A549 (cell line): ENCODE data around the gene NHEJ1.

ENCODE experiments used
- KDM1A ChIP-seq: fragments of 200-600 bp; sonication (generic); IDR thresholded peaks from 2 replicates; pipeline ENCODE4 v1.6.1; 2016; ENCODE audit warnings: low read depth, mild to moderate bottlenecking
- MYC ChIP-seq: IDR thresholded peaks from 2 replicates; pipeline ENCODE4 v1.6.1; 2012; ENCODE audit warnings: mild to moderate bottlenecking, inconsistent platforms, low read length, improper control_type of control experiment, borderline replicate concordance
- ZFP36 ChIP-seq: fragments of 450-650 bp; IDR thresholded peaks from 2 replicates; pipeline ENCODE4 v1.6.1; 2014; ENCODE audit warnings: borderline replicate concordance; ENCODE audit not compliant: partially characterized antibody
- TF ChIP-seq, protein P1 (sequence below): fragments of 200-600 bp; sonication (generic); IDR thresholded peaks from 2 replicates; pipeline ENCODE4 v1.6.1; 2016; ENCODE audit warnings: antibody characterized with exemption, mild to moderate bottlenecking, moderate library complexity
- TF ChIP-seq, protein P2 (sequence below): fragments of >200 bp; sonication (Bioruptor Twin); formaldehyde crosslinking; IDR thresholded peaks from 3 replicates; pipeline ENCODE4 v1.5.1; 2016

DNA sequence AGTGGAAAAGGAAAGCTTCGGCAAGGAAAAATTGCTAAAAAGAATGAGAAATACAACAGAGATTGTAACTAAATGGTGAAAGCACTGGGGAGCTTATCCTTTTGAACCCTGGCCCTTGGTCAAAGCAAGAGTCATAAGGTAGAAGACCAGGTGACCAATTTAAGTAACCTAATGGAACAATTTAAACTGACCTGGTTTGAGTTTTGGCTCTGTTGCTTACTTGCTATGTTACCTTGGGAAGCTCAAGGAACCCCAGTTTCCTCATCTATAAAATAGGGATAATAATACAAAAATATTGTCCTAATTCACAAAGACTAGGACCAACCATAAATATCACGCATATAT is 48.6 kb downstream of the NHEJ1 start:
- TF ChIP-seq, protein P1, sequence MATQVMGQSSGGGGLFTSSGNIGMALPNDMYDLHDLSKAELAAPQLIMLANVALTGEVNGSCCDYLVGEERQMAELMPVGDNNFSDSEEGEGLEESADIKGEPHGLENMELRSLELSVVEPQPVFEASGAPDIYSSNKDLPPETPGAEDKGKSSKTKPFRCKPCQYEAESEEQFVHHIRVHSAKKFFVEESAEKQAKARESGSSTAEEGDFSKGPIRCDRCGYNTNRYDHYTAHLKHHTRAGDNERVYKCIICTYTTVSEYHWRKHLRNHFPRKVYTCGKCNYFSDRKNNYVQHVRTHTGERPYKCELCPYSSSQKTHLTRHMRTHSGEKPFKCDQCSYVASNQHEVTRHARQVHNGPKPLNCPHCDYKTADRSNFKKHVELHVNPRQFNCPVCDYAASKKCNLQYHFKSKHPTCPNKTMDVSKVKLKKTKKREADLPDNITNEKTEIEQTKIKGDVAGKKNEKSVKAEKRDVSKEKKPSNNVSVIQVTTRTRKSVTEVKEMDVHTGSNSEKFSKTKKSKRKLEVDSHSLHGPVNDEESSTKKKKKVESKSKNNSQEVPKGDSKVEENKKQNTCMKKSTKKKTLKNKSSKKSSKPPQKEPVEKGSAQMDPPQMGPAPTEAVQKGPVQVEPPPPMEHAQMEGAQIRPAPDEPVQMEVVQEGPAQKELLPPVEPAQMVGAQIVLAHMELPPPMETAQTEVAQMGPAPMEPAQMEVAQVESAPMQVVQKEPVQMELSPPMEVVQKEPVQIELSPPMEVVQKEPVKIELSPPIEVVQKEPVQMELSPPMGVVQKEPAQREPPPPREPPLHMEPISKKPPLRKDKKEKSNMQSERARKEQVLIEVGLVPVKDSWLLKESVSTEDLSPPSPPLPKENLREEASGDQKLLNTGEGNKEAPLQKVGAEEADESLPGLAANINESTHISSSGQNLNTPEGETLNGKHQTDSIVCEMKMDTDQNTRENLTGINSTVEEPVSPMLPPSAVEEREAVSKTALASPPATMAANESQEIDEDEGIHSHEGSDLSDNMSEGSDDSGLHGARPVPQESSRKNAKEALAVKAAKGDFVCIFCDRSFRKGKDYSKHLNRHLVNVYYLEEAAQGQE, result no peak
- no peak for TF ChIP-seq KDM1A
- TF ChIP-seq, protein P2, sequence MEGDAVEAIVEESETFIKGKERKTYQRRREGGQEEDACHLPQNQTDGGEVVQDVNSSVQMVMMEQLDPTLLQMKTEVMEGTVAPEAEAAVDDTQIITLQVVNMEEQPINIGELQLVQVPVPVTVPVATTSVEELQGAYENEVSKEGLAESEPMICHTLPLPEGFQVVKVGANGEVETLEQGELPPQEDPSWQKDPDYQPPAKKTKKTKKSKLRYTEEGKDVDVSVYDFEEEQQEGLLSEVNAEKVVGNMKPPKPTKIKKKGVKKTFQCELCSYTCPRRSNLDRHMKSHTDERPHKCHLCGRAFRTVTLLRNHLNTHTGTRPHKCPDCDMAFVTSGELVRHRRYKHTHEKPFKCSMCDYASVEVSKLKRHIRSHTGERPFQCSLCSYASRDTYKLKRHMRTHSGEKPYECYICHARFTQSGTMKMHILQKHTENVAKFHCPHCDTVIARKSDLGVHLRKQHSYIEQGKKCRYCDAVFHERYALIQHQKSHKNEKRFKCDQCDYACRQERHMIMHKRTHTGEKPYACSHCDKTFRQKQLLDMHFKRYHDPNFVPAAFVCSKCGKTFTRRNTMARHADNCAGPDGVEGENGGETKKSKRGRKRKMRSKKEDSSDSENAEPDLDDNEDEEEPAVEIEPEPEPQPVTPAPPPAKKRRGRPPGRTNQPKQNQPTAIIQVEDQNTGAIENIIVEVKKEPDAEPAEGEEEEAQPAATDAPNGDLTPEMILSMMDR, result no peak
- no peak for TF ChIP-seq MYC
- no peak for TF ChIP-seq ZFP36
